Stimulated activated CD4-positive, alpha-beta T cell treated with anti-CD3 and anti-CD28 coated beads, Interleukin-4, amount 100 ng/mL, for 4 hours (primary cell): ENCODE data around the gene RFWD3.
"Not testable (repeated sequence)": the region's sequence is repeated elsewhere in the genome, so short reads cannot be mapped to it uniquely, and the experiment has no call there.

Source experiments
- DNase-seq, 2 experiments: peaks; one replicate each; pipeline ENCODE4 v3.0.0-alpha.2; 2020

Gene RFWD3

GRCh38 chr16:74666425-74667254 lies at the start of gene RFWD3:
TSS of gene RFWD3 (minus strand) at chr16:74666877. CDS start at chr16:74661449, 5,428 bp downstream.
- peak; percentile 86 to 98 for DNase-seq

- DNase-seq, result no peak
These were observed 49.7 kb upstream of the RFWD3 start for GRCh38 chr16:74716355-74716754.

- no peak for DNase-seq
These were observed 47.2 kb upstream of the RFWD3 start for GRCh38 chr16:74713876-74714275.

GRCh38 chr16:74713325-74713724 lies 46.6 kb upstream of the RFWD3 start:
- DNase-seq, result no peak

- no peak for DNase-seq
These were observed 45.3 kb upstream of the RFWD3 start for GRCh38 chr16:74711938-74712337.

GRCh38 chr16:74710401-74710800 lies 43.7 kb upstream of the RFWD3 start:
- DNase-seq, result no peak

GRCh38 chr16:74709441-74709877 lies 42.8 kb upstream of the RFWD3 start:
- DNase-seq, result peak; percentile 70 to 77

GRCh38 chr16:74700438-74701225 lies 34.0 kb upstream of the RFWD3 start, which contains the start of gene MLKL:
TSS of gene MLKL (minus strand) at chr16:74700862. CDS start at chr16:74695757, 5,105 bp downstream.
- peak; percentile 50 to 64 for DNase-seq

GRCh38 chr16:74700116-74700437 lies 33.4 kb upstream of the RFWD3 start:
- peak; percentile 14 to 18 for DNase-seq

- no peak for DNase-seq
These were observed 33.0 kb upstream of the RFWD3 start for GRCh38 chr16:74699666-74700065.

- DNase-seq, result no peak
These were observed 31.5 kb upstream of the RFWD3 start for GRCh38 chr16:74698222-74698621.

GRCh38 chr16:74695450-74696422 lies 29.1 kb upstream of the RFWD3 start:
- peak; percentile 28 to 37 for DNase-seq

GRCh38 chr16:74691093-74691855 lies 24.6 kb upstream of the RFWD3 start:
- no peak for DNase-seq

- no peak for DNase-seq
These were observed 15.9 kb upstream of the RFWD3 start for GRCh38 chr16:74682556-74682955.

- DNase-seq, result no peak
These were observed 14.0 kb upstream of the RFWD3 start for GRCh38 chr16:74680681-74681080.

- no peak for DNase-seq
These were observed 13.3 kb upstream of the RFWD3 start for GRCh38 chr16:74679983-74680382.

- no peak for DNase-seq
These were observed 11.2 kb upstream of the RFWD3 start for GRCh38 chr16:74677868-74678267.

- DNase-seq, result no peak
These were observed 7.2 kb upstream of the RFWD3 start for GRCh38 chr16:74673876-74674275.

- DNase-seq, result not testable (repeated sequence)
These were observed 2.2 kb upstream of the RFWD3 start for GRCh38 chr16:74668877-74669276.

- peak in 1 of 2 experiments; percentile 14 for DNase-seq
These were observed 601 bp upstream of the RFWD3 start for GRCh38 chr16:74667255-74667700.

- DNase-seq, result no peak
These were observed 661 bp downstream of the RFWD3 start for GRCh38 chr16:74666010-74666421.

- DNase-seq, result no peak
These were observed 5.6 kb downstream of the RFWD3 start for GRCh38 chr16:74661064-74661463.
